ENCODE results near the gene SERAC1. TPM values are rescaled to one million over a fixed set of nuclear protein-coding genes. Genes with fewer than 3 reads are reported as not detected.

SERAC1 gene
- total RNA-seq, 6 donors from 2014 or later, result 3.2 to 11.4 (median 6.1) TPM

- 92 to 94% methylated on average over 1 of the region's 1 CpG for WGBS, 2 donors
- Histone ChIP-seq H3K36me3 (no peaks in the 10 kb centered on the region), H3K27ac (no peak overlapping the region), H3K4me3 (no peak overlapping the region), H3K9me3 (no peaks in the 10 kb centered on the region), H3K27me3 (no peaks in the 10 kb centered on the region), H3K4me1 (peaks cover 10 to 27% (median 14%) of the 10 kb centered on the region in 4 donors)
- no peak for DNase-seq
- TF ChIP-seq POLR2A (IDR thresholded peaks at IDR 0.05) (no peak), POLR2AphosphoS5 (IDR thresholded peaks at IDR 0.05) (no peak), CTCF (IDR thresholded peaks at IDR 0.05) (no peak), EP300 (IDR thresholded peaks at IDR 0.05) (no peak)
- ATAC-seq (ENCODE audit: low FRiP score in 2 of 2), result no peak
Observed at GRCh38 chr6:158165919-158166416, 2.1 kb downstream of the SERAC1 start.

- no peak for DNase-seq
- WGBS, 2 donors, result 80 to 91% methylated on average over 3 of the region's 3 CpGs
- TF ChIP-seq EP300 (IDR thresholded peaks at IDR 0.05) (no peak), CTCF (IDR thresholded peaks at IDR 0.05) (no peak), POLR2AphosphoS5 (IDR thresholded peaks at IDR 0.05) (no peak), POLR2A (IDR thresholded peaks at IDR 0.05) (no peak)
- Histone ChIP-seq H3K27ac (no peak overlapping the region), H3K9me3 (no peaks in the 10 kb centered on the region), H3K36me3 (no peaks in the 10 kb centered on the region), H3K27me3 (no peaks in the 10 kb centered on the region), H3K4me1 (peaks cover 10 to 27% (median 14%) of the 10 kb centered on the region in 4 donors), H3K4me3 (no peak overlapping the region)
- ATAC-seq (ENCODE audit: low FRiP score in 2 of 2), result no peak
Observed at GRCh38 chr6:158164579-158165170, 3.4 kb downstream of the SERAC1 start.

DNA sequence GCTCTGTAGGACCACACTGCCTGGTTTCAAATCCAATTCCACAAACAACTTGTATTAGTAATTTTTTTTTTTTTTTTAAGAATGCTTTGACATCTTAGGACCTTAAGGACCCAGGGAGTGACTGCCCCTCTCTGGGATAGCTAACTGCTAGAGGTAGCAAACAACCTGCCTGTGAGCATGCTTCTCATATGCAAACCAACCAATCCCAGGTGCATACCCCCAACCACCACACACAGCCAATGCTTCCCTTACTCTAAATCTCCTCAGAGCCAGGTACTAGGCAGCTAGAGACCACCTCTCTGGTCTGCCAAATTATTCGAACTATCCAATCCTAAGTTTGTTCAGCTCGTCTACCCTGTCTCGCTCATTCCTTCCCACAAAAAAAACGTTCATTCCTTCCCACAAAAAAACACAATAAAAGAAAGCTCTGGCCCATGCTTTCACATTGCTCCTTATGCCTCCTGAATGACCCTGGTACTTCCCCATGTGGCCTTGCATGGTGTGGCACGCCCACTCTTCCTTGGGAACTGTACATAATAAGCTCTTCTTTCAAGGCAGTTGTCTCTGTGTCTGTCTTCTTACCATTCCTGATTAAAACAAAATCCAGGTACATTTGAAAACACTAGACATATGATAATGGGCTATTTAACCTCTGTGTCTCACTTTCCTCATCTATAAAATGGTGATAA is 6.4 kb downstream of the SERAC1 start:
- no peak overlapping the region for H3K4me3 ChIP-seq
- H3K4me1 ChIP-seq, result peaks cover 2 to 15% (median 3%) of the 10 kb centered on the region in 4 donors
- 71 to 73% methylated on average over 5 of the region's 5 CpGs for WGBS, 2 donors
- no peak overlapping the region for H3K27ac ChIP-seq
- no peak for ATAC-seq (ENCODE audit: low FRiP score in 2 of 2)
- H3K27me3 ChIP-seq, result no peaks in the 10 kb centered on the region
- no peaks in the 10 kb centered on the region for H3K9me3 ChIP-seq
- no peak for TF ChIP-seq POLR2AphosphoS5 (IDR thresholded peaks at IDR 0.05)
- TF ChIP-seq CTCF (IDR thresholded peaks at IDR 0.05), result no peak
- TF ChIP-seq POLR2A (IDR thresholded peaks at IDR 0.05), result no peak
- no peak for TF ChIP-seq EP300 (IDR thresholded peaks at IDR 0.05)
- no peak for DNase-seq
- H3K36me3 ChIP-seq, result peaks cover 0 to 3% (median 1%) of the 10 kb centered on the region in 4 donors

DNA sequence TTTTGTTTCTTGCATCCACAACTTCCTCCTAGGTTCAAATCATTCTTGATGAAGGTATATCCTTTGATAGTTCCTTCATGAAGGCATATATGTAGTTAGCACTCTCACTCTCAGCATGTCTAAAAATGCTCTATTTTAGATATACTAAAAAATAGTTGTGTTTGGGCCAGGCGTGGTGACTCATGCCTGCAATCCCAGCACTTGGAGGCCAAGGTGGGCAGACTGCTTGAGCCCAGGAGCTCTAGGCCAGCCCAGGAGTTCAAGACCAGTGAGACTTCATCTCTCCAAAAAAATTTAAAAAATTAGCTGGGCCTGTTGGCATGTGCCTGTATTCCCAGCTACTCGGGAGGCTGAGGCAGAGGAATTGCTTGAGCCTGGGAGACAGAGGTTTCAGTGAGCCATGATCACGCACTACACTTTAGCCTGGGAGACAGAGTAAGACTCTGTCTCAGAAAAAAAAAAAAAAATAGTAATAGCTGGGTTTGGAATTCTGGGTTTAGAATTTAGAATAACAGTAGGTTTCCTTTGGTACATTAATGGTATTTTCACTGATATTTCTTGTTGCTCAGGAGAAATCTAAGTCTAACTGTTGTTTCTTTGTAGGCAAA is 7.0 kb downstream of the SERAC1 start:
- 87 to 96% methylated on average over 3 of the region's 3 CpGs for WGBS, 2 donors
- ATAC-seq (ENCODE audit: low FRiP score in 2 of 2), result no peak

More for the DNA sequence above, 7.0 kb downstream of the SERAC1 start:
- H3K27ac ChIP-seq, result no peak overlapping the region
- H3K4me3 ChIP-seq, result no peak overlapping the region
- H3K4me1 ChIP-seq, result peaks cover 0 to 13% (median 0%) of the 10 kb centered on the region in 4 donors
- H3K9me3 ChIP-seq, result no peaks in the 10 kb centered on the region
- H3K27me3 ChIP-seq, result no peaks in the 10 kb centered on the region
- H3K36me3 ChIP-seq, result peaks cover 0 to 4% (median 3%) of the 10 kb centered on the region in 4 donors
- TF ChIP-seq POLR2A (IDR thresholded peaks at IDR 0.05), result no peak
- no peak for TF ChIP-seq EP300 (IDR thresholded peaks at IDR 0.05)
- no peak for TF ChIP-seq CTCF (IDR thresholded peaks at IDR 0.05)
- no peak for TF ChIP-seq POLR2AphosphoS5 (IDR thresholded peaks at IDR 0.05)
- no peak for DNase-seq
